Mesendoderm (in vitro differentiated cells): Measurements from ENCODE around the gene CASKIN1.

Experiments used
- DNase-seq: peaks from one replicate; pipeline ENCODE4 v3.0.0; 2013
- H2AK5ac ChIP-seq: 2 replicates; pipeline ENCODE4 v1.6.1; 2013; ENCODE audit warnings: low read length, inconsistent platforms
- H2BK120ac ChIP-seq: 2 replicates; pipeline ENCODE4 v1.6.1; 2013; ENCODE audit warnings: low read depth, mild to moderate bottlenecking, low read length, moderate library complexity, mixed read lengths
- H2BK15ac ChIP-seq: replicated peaks from 2 replicates; pipeline ENCODE4 v1.6.1; 2013; ENCODE audit warnings: low read depth, mild to moderate bottlenecking, moderate library complexity
- H2BK5ac ChIP-seq: 2 replicates; pipeline ENCODE4 v1.6.1; 2013; ENCODE audit warnings: low read length, inconsistent platforms
- H3K18ac ChIP-seq: 2 replicates; pipeline ENCODE4 v1.6.1; 2013; ENCODE audit warnings: mild to moderate bottlenecking, low read length, mixed read lengths
- H3K23ac ChIP-seq: one replicate; pipeline ENCODE4 v1.6.1; 2013; ENCODE audit warnings: low read length
- H3K27ac ChIP-seq: 2 replicates; pipeline ENCODE4 v1.5.1; 2013; ENCODE audit warnings: low read depth, mild to moderate bottlenecking, inconsistent platforms, low read length, moderate library complexity
- H3K27me3 ChIP-seq: 2 replicates; pipeline ENCODE4 v1.6.1; 2013; ENCODE audit warnings: low read length, control low read depth, mild to moderate bottlenecking, inconsistent platforms; ENCODE audit not compliant: insufficient read depth, poor library complexity
- H3K36me3 ChIP-seq: 2 replicates; pipeline ENCODE4 v1.6.1; 2013; ENCODE audit warnings: low read length, inconsistent platforms; ENCODE audit not compliant: control insufficient read depth, insufficient read depth
- H3K4ac ChIP-seq: one replicate; pipeline ENCODE4 v1.6.1; 2013; ENCODE audit warnings: low read depth, mild to moderate bottlenecking, low read length, moderate library complexity
- H3K4me1 ChIP-seq: 2 replicates; pipeline ENCODE4 v1.6.1; 2013; ENCODE audit warnings: low read depth, low read length, inconsistent platforms; ENCODE audit not compliant: control insufficient read depth
- H3K4me2 ChIP-seq: 2 replicates; pipeline ENCODE4 v1.6.1; 2013; ENCODE audit warnings: low read length
- H3K4me3 ChIP-seq: 2 replicates; pipeline ENCODE4 v1.5.1; 2013; ENCODE audit warnings: mild to moderate bottlenecking, low read length
- H3K56ac ChIP-seq: one replicate; pipeline ENCODE4 v1.6.1; 2013; ENCODE audit warnings: low read length
- H3K79me1 ChIP-seq: 2 replicates; pipeline ENCODE4 v1.6.1; 2013; ENCODE audit warnings: low read length, inconsistent platforms
- H3K79me2 ChIP-seq: 2 replicates; pipeline ENCODE4 v1.6.1; 2013; ENCODE audit warnings: mild to moderate bottlenecking, low read length; ENCODE audit not compliant: control insufficient read depth, insufficient read depth
- H3K9ac ChIP-seq: 2 replicates; pipeline ENCODE4 v1.6.1; 2013; ENCODE audit warnings: low read length, inconsistent platforms
- H4K5ac ChIP-seq: one replicate; pipeline ENCODE4 v1.6.1; 2013; ENCODE audit warnings: low read length
- H4K8ac ChIP-seq: one replicate; pipeline ENCODE4 v1.6.1; 2013; ENCODE audit warnings: low read depth, mild to moderate bottlenecking, control low read depth, low read length, moderate library complexity
- WGBS: extraction: QIAGEN DNeasy Blood & Tissue Kit; methylation state at CpG from one replicate; pipeline ENCODE4 v1.1.7; 2013; ENCODE audit warnings: low lambda C conversion rate, missing lambda C conversion rate; ENCODE audit not compliant: insufficient coverage; ENCODE audit errors: extremely low coverage; 5-methylcytosine and 5-hydroxymethylcytosine counted together

The CASKIN1 gene

DNA sequence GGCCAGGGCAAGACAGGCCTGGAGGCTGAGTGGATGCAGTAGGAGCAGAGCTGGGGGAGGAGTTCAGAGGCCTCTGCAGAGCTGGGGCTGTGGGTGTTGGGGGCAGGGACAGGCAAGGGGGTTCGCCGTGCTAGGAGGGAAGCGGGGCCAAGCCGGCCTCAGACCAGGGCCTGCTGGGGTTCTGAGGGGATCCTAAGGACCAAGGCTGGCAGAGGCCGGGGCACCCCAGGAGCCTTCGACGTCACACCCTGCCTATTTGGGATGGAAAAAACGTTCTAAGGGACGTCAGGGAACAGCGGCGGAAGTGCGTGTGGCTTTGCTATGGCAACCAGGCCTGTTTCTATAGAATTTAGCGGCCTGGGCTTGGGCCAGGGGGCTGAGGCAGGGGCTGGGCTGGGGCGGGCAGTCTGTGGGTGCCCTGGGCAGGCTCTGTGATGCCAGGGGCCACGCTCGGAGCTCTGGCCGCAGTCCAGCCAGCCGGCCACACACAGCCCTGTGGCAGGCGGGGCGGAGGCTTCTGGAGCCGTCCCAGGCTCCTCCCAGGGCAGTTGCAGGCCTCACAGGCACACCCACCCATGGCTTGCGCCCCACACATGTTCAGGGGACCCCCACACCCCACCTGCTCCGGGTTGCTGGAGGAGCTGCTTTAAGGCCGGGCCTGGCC, 37.1 kb downstream of the CASKIN1 start:
- Histone ChIP-seq H2BK5ac (no peak overlapping the region), H2BK15ac (no peak overlapping the region), H3K56ac (peak overlapping the region; percentile 67), H3K4me3 (no peak overlapping the region), H3K79me2 (peaks cover 83% of the 10 kb centered on the region), H2BK120ac (no peak overlapping the region), H3K9ac (peak overlapping the region; percentile 40), H4K5ac (no peak overlapping the region), H3K18ac (no peak overlapping the region), H3K27me3 (no peaks in the 10 kb centered on the region), H2AK5ac (no peak overlapping the region), H3K4me1 (no peaks in the 10 kb centered on the region), H3K23ac (no peak overlapping the region), H4K8ac (no peak overlapping the region), H3K36me3 (peaks cover 3% of the 10 kb centered on the region), H3K4ac (no peak overlapping the region), H3K79me1 (peaks cover 9% of the 10 kb centered on the region), H3K4me2 (no peak overlapping the region), H3K27ac (no peak overlapping the region)
- DNase-seq = peak; percentile 33
- WGBS = no CpG with 5 or more reads among the region's 24 CpGs

DNA sequence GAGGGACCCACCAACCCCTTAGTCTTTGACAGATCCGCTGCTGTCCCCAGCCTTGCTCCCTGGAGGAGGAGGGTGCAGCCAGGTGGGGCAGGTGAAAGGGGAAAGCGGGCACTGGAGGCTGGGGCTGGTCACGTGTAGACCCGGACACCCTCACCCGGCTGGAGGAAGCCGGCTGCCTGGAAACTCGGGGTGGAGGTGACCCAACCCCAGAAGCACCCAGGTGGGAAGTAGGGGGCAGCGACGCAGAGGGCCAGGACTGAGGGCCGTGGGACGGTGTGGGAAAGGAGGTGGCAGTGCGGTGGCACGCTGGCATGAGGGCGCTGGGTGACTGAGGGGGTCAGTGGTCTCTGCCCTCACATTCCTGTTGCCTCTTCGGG, 38.2 kb downstream of the CASKIN1 start:
- Histone ChIP-seq H3K36me3 (peaks cover 5% of the 10 kb centered on the region), H3K27me3 (no peaks in the 10 kb centered on the region), H4K8ac (no peak overlapping the region), H2BK120ac (no peak overlapping the region), H3K79me1 (peaks cover 11% of the 10 kb centered on the region), H3K27ac (no peak overlapping the region), H3K4me3 (no peak overlapping the region), H3K9ac (peak overlapping the region; percentile 35), H3K4me2 (no peak overlapping the region), H3K56ac (no peak overlapping the region), H3K18ac (no peak overlapping the region), H3K4me1 (no peaks in the 10 kb centered on the region), H2AK5ac (no peak overlapping the region), H3K79me2 (peaks cover 87% of the 10 kb centered on the region), H3K23ac (no peak overlapping the region), H4K5ac (no peak overlapping the region), H2BK5ac (no peak overlapping the region), H3K4ac (no peak overlapping the region), H2BK15ac (no peak overlapping the region)
- no CpG with 5 or more reads among the region's 15 CpGs for WGBS
- DNase-seq = no peak

DNA sequence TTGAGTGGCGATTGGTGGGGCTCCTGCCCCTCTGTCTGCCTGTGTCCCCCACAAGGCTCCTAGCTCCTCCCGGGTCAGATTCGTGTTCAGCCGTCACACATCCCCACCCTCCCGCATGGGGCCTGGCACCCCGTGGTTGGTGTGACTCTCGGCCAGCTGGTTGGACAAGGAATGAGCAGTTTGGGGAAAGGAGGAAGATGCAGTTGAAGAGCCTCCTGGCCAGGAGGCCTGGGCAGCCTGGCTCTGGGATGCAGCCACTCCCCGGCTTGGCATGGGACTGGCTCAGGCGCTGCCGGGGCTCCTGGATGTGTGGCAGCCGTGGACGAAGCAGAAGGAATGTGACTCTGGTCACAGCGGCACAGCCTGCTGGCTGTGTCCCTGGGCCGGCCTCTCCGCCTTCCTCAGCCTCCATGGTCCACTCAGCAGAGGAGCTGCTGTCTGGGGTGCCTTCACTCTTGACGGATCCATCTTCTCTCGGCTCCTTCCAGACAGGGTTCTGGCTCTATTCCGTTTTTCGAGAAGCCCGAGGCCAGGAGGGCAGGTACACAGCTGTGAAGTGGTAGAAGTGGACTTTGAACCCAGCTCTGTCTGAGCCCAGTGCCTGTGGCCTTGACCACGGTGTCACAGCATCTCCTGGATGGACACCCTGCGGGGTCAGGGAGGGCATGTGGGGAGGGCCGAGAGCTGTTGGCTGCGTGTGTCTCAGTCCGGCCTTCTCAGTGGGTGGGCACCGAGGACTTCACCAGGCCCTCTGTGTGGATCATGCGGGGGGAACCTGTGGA, 38.7 kb downstream of the CASKIN1 start:
- H3K9ac ChIP-seq = peak overlapping the region; percentile 99
- peaks cover 9% of the 10 kb centered on the region for H3K36me3 ChIP-seq
- peak overlapping the region; percentile 30 for H3K23ac ChIP-seq
- no peaks in the 10 kb centered on the region for H3K4me1 ChIP-seq
- no peak overlapping the region for H2AK5ac ChIP-seq
- no peak overlapping the region for H4K8ac ChIP-seq
- DNase-seq = no peak
- no CpG with 5 or more reads among the region's 27 CpGs for WGBS
- H2BK120ac ChIP-seq = no peak overlapping the region
- no peak overlapping the region for H3K4me3 ChIP-seq
- no peak overlapping the region for H3K4ac ChIP-seq
- H3K27ac ChIP-seq = no peak overlapping the region
- H3K18ac ChIP-seq = no peak overlapping the region
- H3K56ac ChIP-seq = peak overlapping the region; percentile 98
- no peak overlapping the region for H2BK15ac ChIP-seq
- peaks cover 14% of the 10 kb centered on the region for H3K79me1 ChIP-seq
- H3K79me2 ChIP-seq = peaks cover 89% of the 10 kb centered on the region
- no peaks in the 10 kb centered on the region for H3K27me3 ChIP-seq
- H4K5ac ChIP-seq = no peak overlapping the region
- H2BK5ac ChIP-seq = no peak overlapping the region
- no peak overlapping the region for H3K4me2 ChIP-seq

- Histone ChIP-seq H3K4me2 (peak overlapping the region; percentile 95), H3K4me3 (peak overlapping the region; percentile 96), H3K79me2 (peaks cover 84% of the 10 kb centered on the region), H3K4me1 (peaks cover 1% of the 10 kb centered on the region), H2AK5ac (no peak overlapping the region), H2BK15ac (no peak overlapping the region), H2BK5ac (no peak overlapping the region), H3K23ac (no peak overlapping the region), H4K8ac (no peak overlapping the region), H3K36me3 (peaks cover 11% of the 10 kb centered on the region), H3K27ac (no peak overlapping the region), H4K5ac (no peak overlapping the region), H2BK120ac (no peak overlapping the region), H3K79me1 (peaks cover 16% of the 10 kb centered on the region), H3K4ac (no peak overlapping the region), H3K9ac (peak overlapping the region; percentile 99), H3K27me3 (no peaks in the 10 kb centered on the region), H3K56ac (peak overlapping the region; percentile 98), H3K18ac (no peak overlapping the region)
- no CpG with 5 or more reads among the region's 5 CpGs for WGBS
- DNase-seq = no peak
Measured at GRCh38 chr16:2156849-2157224, 39.6 kb downstream of the CASKIN1 start.

- Histone ChIP-seq H2AK5ac (no peak overlapping the region), H3K56ac (peak overlapping the region; percentile 98), H3K4me3 (peak overlapping the region; percentile 96), H3K4ac (peak overlapping the region; percentile 23), H3K27me3 (no peaks in the 10 kb centered on the region), H3K23ac (peak overlapping the region; percentile 69), H4K8ac (no peak overlapping the region), H3K36me3 (peaks cover 12% of the 10 kb centered on the region), H3K79me2 (peaks cover 78% of the 10 kb centered on the region), H2BK120ac (no peak overlapping the region), H3K27ac (peak overlapping the region; percentile 42), H2BK5ac (peak overlapping the region; percentile 75), H4K5ac (no peak overlapping the region), H3K4me2 (peak overlapping the region; percentile 95), H3K18ac (peak overlapping the region; percentile 56), H2BK15ac (no peak overlapping the region), H3K9ac (peak overlapping the region; percentile 99), H3K79me1 (peaks cover 16% of the 10 kb centered on the region), H3K4me1 (peaks cover 7% of the 10 kb centered on the region)
- WGBS = no CpG with 5 or more reads among the region's 47 CpGs
- peak; percentile 59 for DNase-seq
Measured at GRCh38 chr16:2155977-2156848, 40.2 kb downstream of the CASKIN1 start.
